ENCODE measurements around the gene RUFY4.

DNA sequence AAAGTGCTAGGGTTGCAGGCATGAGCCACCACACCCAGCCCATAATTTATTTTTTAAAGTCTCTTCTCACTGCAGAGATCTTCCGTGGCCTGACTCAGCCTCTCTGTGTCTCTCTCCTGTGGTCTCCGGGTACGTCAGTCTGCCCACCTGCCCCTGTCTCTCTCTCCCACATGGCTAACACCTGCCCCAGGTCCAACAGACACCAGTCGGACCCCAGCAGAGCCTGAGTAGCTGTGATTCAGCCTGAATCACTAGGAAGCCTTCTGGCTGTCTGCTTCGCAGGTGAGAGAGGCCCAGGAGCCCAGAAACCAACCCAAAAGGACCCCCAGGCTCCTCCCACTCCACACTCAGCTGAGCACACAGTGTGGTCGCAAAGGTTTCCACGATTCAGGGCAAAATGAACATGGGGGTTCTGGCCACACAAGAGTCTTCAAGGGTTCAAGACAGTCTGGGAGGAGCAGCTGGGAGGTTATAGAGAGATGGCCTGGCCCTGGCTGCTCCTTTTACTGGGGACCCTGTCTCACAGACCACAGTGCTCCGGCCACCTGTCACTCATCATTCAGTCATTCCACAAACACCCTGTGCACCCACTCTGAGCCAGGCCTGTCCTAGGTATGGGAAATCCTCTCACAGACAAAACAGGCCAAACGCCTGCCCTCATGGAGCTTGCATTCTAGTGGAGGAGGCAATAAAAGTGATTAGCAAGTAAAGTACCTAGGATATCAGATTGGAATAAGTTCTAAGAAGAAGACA, 8.6 kb downstream of the RUFY4 start:
- TF ChIP-seq, protein P1, sequence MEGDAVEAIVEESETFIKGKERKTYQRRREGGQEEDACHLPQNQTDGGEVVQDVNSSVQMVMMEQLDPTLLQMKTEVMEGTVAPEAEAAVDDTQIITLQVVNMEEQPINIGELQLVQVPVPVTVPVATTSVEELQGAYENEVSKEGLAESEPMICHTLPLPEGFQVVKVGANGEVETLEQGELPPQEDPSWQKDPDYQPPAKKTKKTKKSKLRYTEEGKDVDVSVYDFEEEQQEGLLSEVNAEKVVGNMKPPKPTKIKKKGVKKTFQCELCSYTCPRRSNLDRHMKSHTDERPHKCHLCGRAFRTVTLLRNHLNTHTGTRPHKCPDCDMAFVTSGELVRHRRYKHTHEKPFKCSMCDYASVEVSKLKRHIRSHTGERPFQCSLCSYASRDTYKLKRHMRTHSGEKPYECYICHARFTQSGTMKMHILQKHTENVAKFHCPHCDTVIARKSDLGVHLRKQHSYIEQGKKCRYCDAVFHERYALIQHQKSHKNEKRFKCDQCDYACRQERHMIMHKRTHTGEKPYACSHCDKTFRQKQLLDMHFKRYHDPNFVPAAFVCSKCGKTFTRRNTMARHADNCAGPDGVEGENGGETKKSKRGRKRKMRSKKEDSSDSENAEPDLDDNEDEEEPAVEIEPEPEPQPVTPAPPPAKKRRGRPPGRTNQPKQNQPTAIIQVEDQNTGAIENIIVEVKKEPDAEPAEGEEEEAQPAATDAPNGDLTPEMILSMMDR (IDR thresholded peaks at IDR 0.05; ENCODE audit: extremely low read depth in 1 of 2, insufficient read depth in 1 of 2, low read depth in 1 of 2, low read length in 2 of 2): no peak
- TF ChIP-seq EZH2 (IDR thresholded peaks at IDR 0.05; ENCODE audit: borderline replicate concordance, low read depth, low read length, severe bottlenecking): no peak
- TF ChIP-seq, protein P2, sequence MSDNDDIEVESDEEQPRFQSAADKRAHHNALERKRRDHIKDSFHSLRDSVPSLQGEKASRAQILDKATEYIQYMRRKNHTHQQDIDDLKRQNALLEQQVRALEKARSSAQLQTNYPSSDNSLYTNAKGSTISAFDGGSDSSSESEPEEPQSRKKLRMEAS (IDR thresholded peaks at IDR 0.05; ENCODE audit: insufficient read depth, insufficient read length): no peak
- TF ChIP-seq POLR2A (IDR thresholded peaks at IDR 0.05; ENCODE audit: low read depth, low read length): no peak

Data from endothelial cell of umbilical vein (primary cell).